ENCODE data around the gene IL10RA.

Gene IL10RA

GRCh38 chr11:118014022-118014421 lies 27.8 kb downstream of the IL10RA start:
- TF ChIP-seq POLR2A (IDR thresholded peaks at IDR 0.05; ENCODE audit: low read depth, low read length) = no peak
- no peak for FAIRE-seq
- DNase-seq (ENCODE audit: insufficient read length, low spot score) = no peak

GRCh38 chr11:118015385-118015841 lies 29.2 kb downstream of the IL10RA start:
- no peak for TF ChIP-seq POLR2A (IDR thresholded peaks at IDR 0.05; ENCODE audit: low read depth, low read length)
- DNase-seq (ENCODE audit: insufficient read length, low spot score) (no peak), FAIRE-seq (no peak)

GRCh38 chr11:118016104-118016503 lies 29.9 kb downstream of the IL10RA start:
- TF ChIP-seq POLR2A (IDR thresholded peaks at IDR 0.05; ENCODE audit: low read depth, low read length) = no peak
- FAIRE-seq (no peak), DNase-seq (ENCODE audit: insufficient read length, low spot score) (no peak)

- no peak for DNase-seq (ENCODE audit: insufficient read length, low spot score)
- no peak for FAIRE-seq
- no peak for TF ChIP-seq POLR2A (IDR thresholded peaks at IDR 0.05; ENCODE audit: low read depth, low read length)
Measured at GRCh38 chr11:118017111-118017510, 30.9 kb downstream of the IL10RA start.

- DNase-seq (ENCODE audit: insufficient read length, low spot score) (no peak), FAIRE-seq (no peak)
- TF ChIP-seq POLR2A (IDR thresholded peaks at IDR 0.05; ENCODE audit: low read depth, low read length) = no peak
Measured at GRCh38 chr11:118017631-118018315, 31.6 kb downstream of the IL10RA start.

DNA sequence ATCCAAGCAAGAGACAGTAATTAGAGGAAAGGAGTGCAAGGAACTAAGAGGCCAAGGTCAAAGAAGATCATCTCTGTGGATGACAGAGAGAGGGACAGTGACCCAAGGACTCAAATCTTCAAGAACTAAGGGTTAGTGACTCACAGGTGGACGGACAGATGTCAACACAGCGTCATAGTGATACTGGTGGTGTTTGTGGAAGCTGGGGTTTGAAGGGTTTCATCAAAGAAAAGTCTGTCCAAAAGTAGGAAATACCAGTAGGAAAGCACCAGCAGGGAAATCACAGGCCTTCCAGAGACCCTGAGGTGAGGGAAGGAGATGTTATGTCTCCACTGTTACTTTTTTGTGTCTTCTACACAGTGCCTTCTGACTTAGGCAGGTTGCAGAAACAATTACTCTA lies 32.2 kb downstream of the IL10RA start:
- FAIRE-seq (no peak), DNase-seq (ENCODE audit: insufficient read length, low spot score) (no peak)
- no peak for TF ChIP-seq POLR2A (IDR thresholded peaks at IDR 0.05; ENCODE audit: low read depth, low read length)

- FAIRE-seq = no peak
- TF ChIP-seq POLR2A (IDR thresholded peaks at IDR 0.05; ENCODE audit: low read depth, low read length) = no peak
- DNase-seq (ENCODE audit: insufficient read length, low spot score) = no peak
Measured at GRCh38 chr11:118021146-118021545, 35.0 kb downstream of the IL10RA start.

- DNase-seq (ENCODE audit: insufficient read length, low spot score) = no peak
- no peak for TF ChIP-seq POLR2A (IDR thresholded peaks at IDR 0.05; ENCODE audit: low read depth, low read length)
- no peak for FAIRE-seq
Measured at GRCh38 chr11:118027694-118028093, 41.5 kb downstream of the IL10RA start.

DNA sequence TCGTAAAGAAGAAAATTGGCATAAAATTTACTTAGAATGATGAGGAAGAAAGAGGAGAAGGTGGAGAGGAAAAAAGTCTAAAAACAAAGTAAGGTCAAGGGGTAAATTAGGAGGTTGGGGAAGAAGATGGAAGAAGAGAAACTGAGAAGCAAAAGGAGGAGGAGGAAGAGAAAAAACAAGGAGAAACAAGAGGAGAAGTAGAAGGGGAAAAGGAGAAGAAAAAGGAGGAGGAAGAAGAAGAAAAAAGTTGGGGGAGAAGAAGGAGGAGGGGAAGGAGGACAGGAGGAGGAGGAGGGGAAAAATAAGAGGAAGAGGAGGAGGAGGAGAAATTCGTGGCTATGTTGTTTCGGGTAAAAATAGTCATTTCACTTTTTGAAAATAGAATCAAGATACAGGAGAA lies 42.4 kb downstream of the IL10RA start:
- no peak for TF ChIP-seq POLR2A (IDR thresholded peaks at IDR 0.05; ENCODE audit: low read depth, low read length)
- FAIRE-seq = no peak
- no peak for DNase-seq (ENCODE audit: insufficient read length, low spot score)

GRCh38 chr11:118033443-118033842 lies 47.2 kb downstream of the IL10RA start:
- DNase-seq (ENCODE audit: insufficient read length, low spot score) (no peak), FAIRE-seq (no peak)
- no peak for TF ChIP-seq POLR2A (IDR thresholded peaks at IDR 0.05; ENCODE audit: low read depth, low read length)

DNA sequence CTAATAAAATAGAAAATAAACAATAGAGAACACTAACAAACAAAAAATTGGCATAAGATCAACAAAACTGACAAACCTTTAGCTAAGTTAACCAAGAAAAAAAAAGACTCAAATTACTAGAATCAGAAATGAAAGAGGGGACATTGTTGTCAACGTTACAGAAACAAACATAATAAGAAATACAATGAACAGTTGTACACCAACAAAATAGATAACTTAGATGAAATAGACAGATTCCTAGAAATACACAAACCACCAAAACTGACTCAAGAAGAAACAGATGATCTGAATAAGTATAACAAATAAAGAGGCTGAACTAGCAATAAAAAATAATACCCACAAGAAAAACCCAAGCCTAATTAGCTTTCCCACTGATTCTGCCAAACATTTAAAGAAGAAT lies 55.9 kb downstream of the IL10RA start:
- no peak for TF ChIP-seq POLR2A (IDR thresholded peaks at IDR 0.05; ENCODE audit: low read depth, low read length)
- DNase-seq (ENCODE audit: insufficient read length, low spot score) = no peak
- no peak for FAIRE-seq

DNA sequence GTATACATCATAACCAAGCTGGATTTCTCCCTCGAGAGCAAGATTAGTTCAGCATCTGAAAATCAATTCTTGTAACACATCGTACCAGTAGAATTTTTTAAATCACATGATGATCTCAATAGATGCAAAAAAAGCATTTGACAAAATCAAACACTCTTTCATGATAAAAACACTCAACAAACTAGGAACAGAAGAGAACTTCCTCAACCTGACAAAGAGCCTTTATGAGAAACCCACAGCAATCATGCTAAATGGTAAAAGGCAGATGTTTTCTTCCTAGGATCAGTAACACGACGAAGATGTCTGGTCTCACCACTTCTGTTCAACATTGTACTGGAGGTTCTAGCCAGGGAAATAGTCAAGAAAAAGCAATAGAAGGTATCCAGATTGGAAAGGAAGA lies 56.6 kb downstream of the IL10RA start:
- TF ChIP-seq POLR2A (IDR thresholded peaks at IDR 0.05; ENCODE audit: low read depth, low read length) = no peak
- DNase-seq (ENCODE audit: insufficient read length, low spot score) (no peak), FAIRE-seq (no peak)

DNA sequence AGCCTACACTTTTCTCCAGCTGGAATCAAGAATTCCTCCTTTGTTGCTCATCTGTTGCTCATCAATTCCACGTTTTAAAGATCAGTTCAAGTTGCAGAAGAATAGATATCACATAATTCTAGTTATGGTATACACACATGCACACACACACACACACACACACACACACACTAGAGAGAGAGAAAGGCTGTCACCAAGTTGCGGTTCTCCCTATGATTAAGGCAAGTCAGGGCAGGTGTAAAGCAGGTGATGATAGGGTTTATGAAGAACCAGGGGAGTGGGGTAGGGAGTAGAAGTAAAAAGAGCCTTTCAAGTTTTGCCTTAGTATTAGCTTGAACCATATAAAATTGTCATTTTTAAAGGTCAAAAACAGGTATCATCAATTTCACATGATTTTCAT lies 59.0 kb downstream of the IL10RA start:
- FAIRE-seq (no peak), DNase-seq (ENCODE audit: insufficient read length, low spot score) (no peak)
- no peak for TF ChIP-seq POLR2A (IDR thresholded peaks at IDR 0.05; ENCODE audit: low read depth, low read length)

DNA sequence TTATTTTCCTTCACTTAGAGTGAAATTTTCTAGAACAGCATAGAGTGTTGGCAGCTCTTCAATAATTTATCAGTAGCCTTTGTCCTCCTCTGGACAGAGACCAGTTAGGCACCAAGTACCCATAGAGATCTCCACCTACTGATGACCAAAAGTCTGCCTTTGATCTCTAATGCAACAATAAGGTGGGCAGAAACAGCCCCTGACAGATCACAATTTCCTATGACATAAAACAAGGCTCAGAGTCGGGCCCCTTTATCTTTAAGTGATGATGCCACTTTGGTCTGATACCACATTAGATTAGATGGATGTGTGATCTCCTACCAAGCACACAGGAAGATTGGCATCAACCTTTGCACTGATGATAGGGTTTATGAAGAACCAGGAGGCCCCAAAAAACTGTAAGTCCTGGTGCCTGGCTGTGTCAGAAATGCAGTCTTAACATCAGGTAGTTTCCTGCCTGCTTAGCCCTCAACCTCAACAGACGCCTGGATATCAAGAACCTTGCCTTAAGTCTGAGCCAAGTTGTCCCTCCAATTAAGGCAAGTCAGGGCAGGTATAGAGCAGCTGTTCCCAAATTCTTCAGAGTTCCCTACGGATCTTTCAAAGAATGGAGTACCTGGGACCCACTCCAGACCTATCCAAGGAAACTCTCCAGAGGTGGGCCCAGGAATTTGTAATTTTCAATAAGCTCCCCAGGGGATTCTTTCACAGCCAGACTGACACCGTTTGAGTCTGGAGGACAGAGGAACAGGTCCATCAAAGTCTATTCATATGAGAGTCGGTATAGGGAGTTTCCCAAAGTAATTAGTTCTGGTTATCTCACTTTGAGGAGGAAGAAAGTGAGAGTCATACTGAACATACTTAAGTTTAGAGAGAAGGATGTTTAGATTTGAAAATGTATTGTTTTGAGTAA lies 60.1 kb downstream of the IL10RA start:
- DNase-seq (ENCODE audit: insufficient read length, low spot score) (no peak), FAIRE-seq (no peak)
- TF ChIP-seq POLR2A (IDR thresholded peaks at IDR 0.05; ENCODE audit: low read depth, low read length) = no peak

All from H54 (cell line).